Activated CD8-positive, alpha-beta T cell treated with anti-CD3 and anti-CD28 coated beads for 36 hours (primary cell): ENCODE measurements around the gene MAGI3. TPM values are rescaled to one million over a fixed set of nuclear protein-coding genes. Genes with fewer than 3 reads are reported as not detected.
"Not testable (repeated sequence)": the region's sequence is repeated elsewhere in the genome, so short reads cannot be mapped to it uniquely, and the experiment has no call there.

Experiments
- ATAC-seq: fragments of 200-7000 bp; cut with Tn5 transposase; one replicate; pipeline ENCODE4 v1.10.0; 2021; ENCODE audit warnings: mild to moderate bottlenecking, moderate library complexity
- CTCF ChIA-PET: fragments of 350-600 bp; sonication (Branson Sonifier 250); formaldehyde crosslinking; loops from one replicate; lab custom pipeline; 2021; ENCODE audit warnings: antibody characterized with exemption; lab: Charles Lee
- POLR2A ChIA-PET: fragments of 350-600 bp; sonication (Branson Sonifier 250); formaldehyde crosslinking; loops from one replicate; lab custom pipeline; 2021; ENCODE audit warnings: antibody characterized with exemption; lab: Charles Lee
- DNase-seq: peaks from one replicate; pipeline ENCODE4 v3.0.0-alpha.2; 2020
- H3K27ac Mint-ChIP-seq: one replicate; pipeline ENCODE4 v1.8.0; 2021; ENCODE audit warnings: mild to moderate bottlenecking, mixed read lengths
- H3K27me3 Mint-ChIP-seq: one replicate; pipeline ENCODE4 v1.8.0; 2021; ENCODE audit warnings: mixed read lengths
- H3K36me3 Mint-ChIP-seq: one replicate; pipeline ENCODE4 v1.8.0; 2021; ENCODE audit warnings: low read depth, mixed read lengths
- H3K4me1 Mint-ChIP-seq: one replicate; pipeline ENCODE4 v1.8.0; 2021; ENCODE audit warnings: low read depth, mixed read lengths
- H3K4me3 Mint-ChIP-seq: one replicate; pipeline ENCODE4 v1.8.0; 2021; ENCODE audit warnings: mild to moderate bottlenecking, moderate library complexity, mixed read lengths
- H3K9me3 Mint-ChIP-seq: one replicate; pipeline ENCODE4 v1.8.0; 2021; ENCODE audit warnings: mixed read lengths
- CTCF ChIP-seq: fragments of 200-600 bp; IDR thresholded peaks from one replicate; pipeline ENCODE4 v1.8.0; 2022; ENCODE audit warnings: antibody characterized with exemption, mild to moderate bottlenecking
- intact Hi-C: fragments of 100-400 bp; cut with micrococcal nuclease; formaldehyde crosslinking; loops from one replicate; pipeline ENCODE4 v1.10.0; 2022
- total RNA-seq, 2 experiments: library from RNA; stranded (reverse); gene quantifications; one replicate each; pipeline ENCODE4 v1.2.3, GENCODE V29; 2021

The MAGI3 gene
- total RNA-seq, 2 experiments from 2014 or later = 2.5 to 3.1 TPM

GRCh38 chr1:113581323-113581722 is 191.0 kb downstream of the MAGI3 start:
- ATAC-seq = no peak
- no peak for DNase-seq
- Mint-ChIP-seq H3K27me3 (no peaks in the 10 kb centered on the region), H3K4me1 (no peaks in the 10 kb centered on the region), H3K9me3 (no peaks in the 10 kb centered on the region), H3K27ac (no peak overlapping the region), H3K4me3 (no peak overlapping the region), H3K36me3 (no peaks in the 10 kb centered on the region)
- ChIA-PET POLR2A (no interaction called here), CTCF (interaction anchor here (0.6 kb wide), 1 partner anchor 9 kb away, joined by 3 read pairs; no protein-coding TSS in a partner anchor)
- no peak for TF ChIP-seq CTCF
- intact Hi-C loops = no loop called here

GRCh38 chr1:113582084-113582483 is 191.8 kb downstream of the MAGI3 start:
- Mint-ChIP-seq H3K27ac (no peak overlapping the region), H3K4me3 (no peak overlapping the region), H3K9me3 (no peaks in the 10 kb centered on the region), H3K36me3 (no peaks in the 10 kb centered on the region), H3K27me3 (no peaks in the 10 kb centered on the region), H3K4me1 (no peaks in the 10 kb centered on the region)
- CTCF ChIA-PET = interaction anchor here (0.6 kb wide), 1 partner anchor 9 kb away, joined by 3 read pairs; no protein-coding TSS in a partner anchor
- intact Hi-C loops = no loop called here
- no peak for ATAC-seq
- POLR2A ChIA-PET = no interaction called here
- DNase-seq = no peak
- TF ChIP-seq CTCF = no peak

GRCh38 chr1:113587475-113587874 is 197.2 kb downstream of the MAGI3 start:
- no peak for TF ChIP-seq CTCF
- Mint-ChIP-seq H3K27me3 (no peaks in the 10 kb centered on the region), H3K4me3 (no peak overlapping the region), H3K9me3 (no peaks in the 10 kb centered on the region), H3K36me3 (no peaks in the 10 kb centered on the region), H3K4me1 (no peaks in the 10 kb centered on the region), H3K27ac (no peak overlapping the region)
- no peak for DNase-seq
- POLR2A ChIA-PET = no interaction called here
- intact Hi-C loops = no loop called here
- ATAC-seq = no peak
- CTCF ChIA-PET = no interaction called here

- Mint-ChIP-seq H3K4me3 (no peak overlapping the region), H3K27me3 (no peaks in the 10 kb centered on the region), H3K27ac (no peak overlapping the region), H3K36me3 (peaks cover 3% of the 10 kb centered on the region), H3K4me1 (no peaks in the 10 kb centered on the region), H3K9me3 (peaks cover 8% of the 10 kb centered on the region)
- POLR2A ChIA-PET = interaction anchor here (0.8 kb wide), 1 partner anchor 88 kb away, joined by 3 read pairs; no protein-coding TSS in a partner anchor
- CTCF ChIA-PET = no interaction called here
- no peak for DNase-seq
- ATAC-seq = no peak
- intact Hi-C loops = no loop called here
- no peak for TF ChIP-seq CTCF
These were observed 201.9 kb downstream of the MAGI3 start for GRCh38 chr1:113592230-113592629.

GRCh38 chr1:113593550-113594297 is 203.4 kb downstream of the MAGI3 start:
- ChIA-PET CTCF (no interaction called here), POLR2A (no interaction called here)
- TF ChIP-seq CTCF = no peak
- H3K36me3 Mint-ChIP-seq = peaks cover 7% of the 10 kb centered on the region
- H3K27ac Mint-ChIP-seq = no peak overlapping the region
- intact Hi-C loops = no loop called here
- peaks cover 15% of the 10 kb centered on the region for H3K9me3 Mint-ChIP-seq
- H3K4me1 Mint-ChIP-seq = no peaks in the 10 kb centered on the region
- DNase-seq (no peak), ATAC-seq (no peak)
- H3K4me3 Mint-ChIP-seq = no peak overlapping the region
- H3K27me3 Mint-ChIP-seq = peaks cover 1% of the 10 kb centered on the region

GRCh38 chr1:113604466-113604865 is 214.2 kb downstream of the MAGI3 start:
- H3K36me3 Mint-ChIP-seq, intact Hi-C loops, H3K9me3 Mint-ChIP-seq, H3K4me3 Mint-ChIP-seq, H3K4me1 Mint-ChIP-seq, POLR2A ChIA-PET, DNase-seq, CTCF ChIA-PET, H3K27ac Mint-ChIP-seq, H3K27me3 Mint-ChIP-seq, ATAC-seq: not testable (repeated sequence)
